ENCODE measurements around the gene ATG3. TPM values are rescaled to one million over a fixed set of nuclear protein-coding genes. Genes with fewer than 3 reads are reported as not detected.
A peak's percentile ranks its signal among the peaks of the same experiment; 100 is the strongest.
"Not testable (repeated sequence)": the region's sequence is repeated elsewhere in the genome, so short reads cannot be mapped to it uniquely, and the experiment has no call there.

Gene ATG3
- total RNA-seq, 2 experiments from 2014 or later: 74.6 to 76.2 TPM

DNA sequence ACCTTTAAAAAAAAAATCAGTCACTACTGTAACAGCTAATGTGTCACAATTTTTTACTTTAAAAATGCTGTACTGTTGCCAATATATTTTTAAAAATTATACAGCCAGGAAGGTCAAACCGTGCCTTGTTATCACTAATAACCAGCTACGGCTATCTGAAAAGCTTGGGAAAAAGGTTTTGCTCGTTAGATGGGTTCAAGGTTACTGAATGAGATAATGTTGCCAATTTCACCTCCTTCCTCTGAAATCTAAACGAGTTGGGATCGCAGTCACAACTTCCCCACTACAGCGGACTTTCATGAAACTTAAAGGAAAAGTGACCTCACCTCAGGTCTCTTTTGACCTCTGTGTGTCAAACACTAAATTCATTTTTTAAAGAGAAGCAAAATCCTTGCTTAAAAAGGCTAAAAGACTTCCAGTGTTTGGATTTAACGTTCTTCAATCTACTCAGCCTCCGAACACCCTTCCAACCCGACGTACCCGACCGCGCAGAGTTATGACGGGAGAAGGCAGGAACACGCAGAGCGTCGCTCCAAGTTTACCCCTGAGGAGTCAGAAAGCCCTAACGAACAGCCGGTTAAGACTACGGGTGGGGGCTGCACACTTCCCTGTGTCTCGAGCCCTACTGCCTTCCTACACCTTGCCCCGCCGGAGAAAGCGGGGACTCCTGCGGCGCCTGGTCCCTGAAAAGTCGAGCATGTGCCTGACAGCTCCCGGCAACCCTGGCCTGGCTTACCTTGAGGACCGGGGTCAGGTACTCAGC, 860 bp downstream of the ATG3 start:
- peak; percentile 37 for ATAC-seq
- H3K27ac Mint-ChIP-seq: peak overlapping the region; percentile 97
- ChIA-PET CTCF (interaction anchor here (0.8 to 1.0 kb wide), 5 partner anchors 40 to 449 kb away, joined by 3 read pairs; partner anchors contain the start of genes CD200 and SLC9C1), POLR2A (interaction anchor here (0.7 to 1.9 kb wide), 7 partner anchors 9 to 257 kb away, joined by 3 to 6 read pairs (median 3); no protein-coding TSS in a partner anchor)
- peak; percentile 87 for DNase-seq
- H3K36me3 Mint-ChIP-seq (ENCODE audit: low read depth): peaks cover 29% of the 10 kb centered on the region
- H3K4me1 Mint-ChIP-seq (ENCODE audit: low read depth): peaks cover 31% of the 10 kb centered on the region
- H3K4me3 Mint-ChIP-seq: peak overlapping the region; percentile 94
- H3K9me3 Mint-ChIP-seq (ENCODE audit: insufficient read depth): no peaks in the 10 kb centered on the region
- no peaks in the 10 kb centered on the region for H3K27me3 Mint-ChIP-seq (ENCODE audit: low read depth)

DNA sequence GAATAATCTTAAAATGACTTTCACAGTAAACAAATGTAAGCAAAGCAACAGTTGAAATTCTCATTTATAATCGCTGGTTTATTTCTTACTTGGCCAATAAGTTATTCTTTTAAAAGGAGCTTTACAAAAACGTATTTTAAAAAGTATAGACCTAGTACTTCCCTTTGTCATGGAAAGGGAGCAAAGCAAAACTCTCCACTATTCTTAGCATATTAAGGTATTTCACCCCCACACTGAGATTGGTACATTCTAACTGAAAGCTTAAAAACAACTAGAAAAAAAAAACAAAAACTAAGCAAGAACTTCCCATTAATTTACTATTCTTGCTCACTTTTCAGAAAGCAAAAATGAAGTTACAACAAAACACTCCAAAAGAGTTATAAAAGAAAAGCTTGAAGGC, 1.5 kb downstream of the ATG3 start:
- H3K27ac Mint-ChIP-seq: peak overlapping the region; percentile 97

DNA sequence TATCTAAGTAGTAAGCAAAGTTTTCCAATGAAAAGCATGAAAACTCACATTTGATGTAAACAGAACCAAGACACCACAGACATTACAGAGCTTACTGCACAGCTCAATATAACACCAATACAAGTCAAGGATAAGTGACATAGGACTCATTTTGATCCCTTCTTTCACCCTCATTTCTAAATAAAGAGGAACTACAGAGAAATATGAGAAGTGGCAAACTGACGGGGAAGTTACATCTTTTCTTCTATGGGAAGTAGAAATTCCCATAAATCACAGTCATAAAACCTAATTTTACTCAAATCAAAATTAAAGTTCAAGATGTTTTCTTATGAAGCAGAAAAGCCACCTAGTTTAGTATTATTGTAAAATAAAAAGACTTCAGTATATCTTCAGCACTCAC, 3.8 kb downstream of the ATG3 start:
- CTCF ChIA-PET: interaction anchor here (1.0 kb wide), 1 partner anchor 231 kb away, joined by 4 read pairs; no protein-coding TSS in a partner anchor
- no peaks in the 10 kb centered on the region for H3K9me3 Mint-ChIP-seq (ENCODE audit: insufficient read depth)
- POLR2A ChIA-PET: interaction anchor here (0.6 kb wide), 1 partner anchor 18 kb away, joined by 3 read pairs; no protein-coding TSS in a partner anchor
- H3K4me1 Mint-ChIP-seq (ENCODE audit: low read depth): peaks cover 42% of the 10 kb centered on the region
- no peak overlapping the region for H3K4me3 Mint-ChIP-seq
- ATAC-seq: no peak
- DNase-seq: no peak
- H3K27me3 Mint-ChIP-seq (ENCODE audit: low read depth): no peaks in the 10 kb centered on the region
- H3K27ac Mint-ChIP-seq: no peak overlapping the region
- H3K36me3 Mint-ChIP-seq (ENCODE audit: low read depth): peaks cover 36% of the 10 kb centered on the region

More for the DNA sequence above, 1.5 kb downstream of the ATG3 start:
- ChIA-PET CTCF (interaction anchor here (0.8 to 1.0 kb wide), 3 partner anchors 227 to 267 kb away, joined by 3 read pairs; partner anchors contain the start of genes CD200 and SLC9C1), POLR2A (interaction anchor here (0.8 kb wide), 1 partner anchor 257 kb away, joined by 3 read pairs; no protein-coding TSS in a partner anchor)
- peaks cover 37% of the 10 kb centered on the region for H3K4me1 Mint-ChIP-seq (ENCODE audit: low read depth)
- H3K27me3 Mint-ChIP-seq (ENCODE audit: low read depth): no peaks in the 10 kb centered on the region
- ATAC-seq (no peak), DNase-seq (no peak)
- no peaks in the 10 kb centered on the region for H3K9me3 Mint-ChIP-seq (ENCODE audit: insufficient read depth)
- peak overlapping the region; percentile 94 for H3K4me3 Mint-ChIP-seq
- H3K36me3 Mint-ChIP-seq (ENCODE audit: low read depth): peaks cover 30% of the 10 kb centered on the region

DNA sequence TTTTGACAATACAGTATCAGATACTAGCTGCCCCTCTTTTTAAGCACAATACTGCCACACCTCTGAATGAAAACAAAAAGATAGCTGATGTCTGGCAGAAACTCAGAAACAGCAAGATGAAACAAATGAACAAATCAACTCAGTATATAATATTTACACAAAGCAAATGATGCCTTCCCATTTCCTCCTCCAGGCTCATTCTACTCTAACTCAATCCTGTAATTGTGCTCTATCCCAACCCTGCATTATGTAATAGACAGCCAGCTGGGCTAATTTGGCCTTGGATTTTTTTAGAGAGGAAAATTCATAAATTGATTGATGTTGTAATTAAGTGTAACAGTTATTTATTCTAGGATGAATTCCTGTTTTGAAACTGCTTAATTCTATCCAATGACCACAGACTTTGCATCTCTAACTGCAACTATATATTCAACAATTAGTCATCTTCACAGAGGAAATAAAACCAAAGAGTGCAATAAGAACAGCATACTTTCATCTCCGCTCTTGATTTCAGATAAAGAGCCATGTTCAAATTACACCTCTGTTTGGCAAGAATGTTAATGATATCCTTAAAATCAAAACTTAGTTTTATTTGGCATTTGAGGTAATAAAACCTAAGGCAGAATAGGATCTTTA, 6.1 kb downstream of the ATG3 start:
- no peak overlapping the region for H3K4me3 Mint-ChIP-seq
- peak overlapping the region; percentile 3 for H3K27ac Mint-ChIP-seq
- H3K4me1 Mint-ChIP-seq (ENCODE audit: low read depth): peaks cover 39% of the 10 kb centered on the region
- H3K9me3 Mint-ChIP-seq (ENCODE audit: insufficient read depth): no peaks in the 10 kb centered on the region
- ChIA-PET POLR2A (no interaction called here), CTCF (interaction anchor here (0.9 kb wide), 2 partner anchors 11 to 12 kb away, joined by 3 to 4 read pairs; no protein-coding TSS in a partner anchor)
- ATAC-seq: no peak
- no peaks in the 10 kb centered on the region for H3K27me3 Mint-ChIP-seq (ENCODE audit: low read depth)
- DNase-seq: no peak
- peaks cover 42% of the 10 kb centered on the region for H3K36me3 Mint-ChIP-seq (ENCODE audit: low read depth)

DNA sequence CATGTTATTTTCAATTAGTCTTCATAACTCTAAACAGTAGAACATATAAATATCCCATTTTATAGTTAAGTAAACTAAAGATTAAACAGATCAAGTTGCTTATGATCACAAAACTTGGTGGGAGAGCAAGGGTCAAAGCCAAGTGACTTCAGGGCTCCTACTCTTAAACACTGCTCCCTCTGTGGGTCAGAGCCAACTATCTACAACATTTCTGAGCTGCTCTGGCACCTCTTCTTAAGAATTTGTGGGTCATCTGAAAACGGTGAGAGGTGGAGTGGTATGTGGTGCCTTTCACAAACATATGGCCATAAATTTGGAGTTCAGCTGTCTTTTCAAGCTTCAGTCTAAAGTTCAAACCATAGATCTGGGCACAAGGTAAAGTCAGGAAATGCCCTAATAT, 10.9 kb downstream of the ATG3 start:
- Mint-ChIP-seq H3K27ac (no peak overlapping the region), H3K4me3 (no peak overlapping the region), H3K27me3 (ENCODE audit: low read depth) (no peaks in the 10 kb centered on the region), H3K4me1 (ENCODE audit: low read depth) (peaks cover 16% of the 10 kb centered on the region), H3K36me3 (ENCODE audit: low read depth) (peaks cover 44% of the 10 kb centered on the region), H3K9me3 (ENCODE audit: insufficient read depth) (no peaks in the 10 kb centered on the region)
- POLR2A ChIA-PET: no interaction called here
- DNase-seq (no peak), ATAC-seq (no peak)
- CTCF ChIA-PET: interaction anchor here (1.1 kb wide), 1 partner anchor 11 kb away, joined by 3 read pairs; the partner anchor contains the start of genes ATG3 and SLC35A5

DNA sequence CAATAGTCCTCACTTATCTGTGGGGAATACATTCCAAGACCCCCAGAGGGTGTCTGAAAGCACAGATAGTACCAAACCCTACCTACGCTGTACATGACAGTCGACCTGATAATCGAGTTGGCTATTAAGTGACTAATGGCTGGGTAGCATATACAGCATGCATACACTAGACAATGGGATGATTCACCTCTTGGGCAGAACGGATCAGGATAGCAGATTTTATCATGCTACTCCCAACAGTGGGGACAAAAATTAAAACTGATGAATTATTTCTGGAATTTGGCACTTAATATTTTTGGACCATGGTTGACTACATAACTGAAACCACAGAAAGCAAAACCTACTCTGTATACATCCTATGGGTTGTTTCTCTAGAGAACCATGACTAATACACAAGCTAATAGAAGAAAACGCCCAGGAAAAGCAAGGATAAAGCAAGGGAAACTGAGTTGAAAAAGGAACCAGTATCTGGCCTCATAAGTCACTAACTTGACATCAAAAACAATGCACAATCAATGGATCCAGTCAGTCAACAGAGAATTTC, 15.5 kb downstream of the ATG3 start:
- no peak for DNase-seq
- Mint-ChIP-seq H3K4me1 (ENCODE audit: low read depth) (peaks cover 4% of the 10 kb centered on the region), H3K36me3 (ENCODE audit: low read depth) (peaks cover 45% of the 10 kb centered on the region), H3K4me3 (no peak overlapping the region), H3K27me3 (ENCODE audit: low read depth) (no peaks in the 10 kb centered on the region), H3K27ac (no peak overlapping the region), H3K9me3 (ENCODE audit: insufficient read depth) (no peaks in the 10 kb centered on the region)
- POLR2A ChIA-PET: no interaction called here
- CTCF ChIA-PET: interaction anchor here (0.9 to 1.5 kb wide), 2 partner anchors 12 to 253 kb away, joined by 4 read pairs; no protein-coding TSS in a partner anchor
- no peak for ATAC-seq

DNA sequence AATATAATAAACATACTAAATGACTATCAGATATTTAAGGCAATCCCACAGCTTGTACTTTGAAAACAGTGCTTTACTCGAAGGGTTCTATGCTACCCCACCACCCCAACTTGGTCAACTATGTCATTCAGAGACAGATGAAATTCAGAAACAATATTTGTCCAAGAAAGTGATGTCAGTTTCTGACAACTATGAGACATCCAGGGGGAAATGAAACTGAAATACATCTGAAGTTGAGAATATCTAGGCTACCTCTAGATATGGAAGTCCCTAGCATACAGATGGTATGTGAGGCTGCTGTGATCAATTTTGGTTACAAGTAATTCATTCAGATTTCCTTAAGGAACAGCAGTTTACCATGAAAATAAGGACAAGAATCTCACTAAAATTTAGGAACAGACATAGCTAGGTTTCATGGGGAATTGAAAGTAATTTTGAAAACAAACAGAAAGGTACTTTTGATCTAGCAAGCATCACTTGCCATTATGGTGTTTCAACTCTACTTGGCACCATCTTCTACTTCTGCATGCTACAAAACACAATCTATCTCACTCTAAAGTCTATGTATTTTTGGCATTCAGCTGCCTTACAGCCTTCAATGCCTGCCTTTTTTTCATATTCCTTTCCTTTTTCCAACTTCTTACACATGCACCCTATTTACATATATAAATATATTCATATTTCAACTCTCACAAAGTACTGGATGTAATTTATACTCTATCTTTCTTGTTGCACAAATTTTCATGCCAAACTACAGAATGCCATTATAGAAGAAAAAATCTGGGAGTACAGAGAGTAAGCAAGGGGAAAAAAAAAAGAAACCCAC, 21.7 kb downstream of the ATG3 start:
- H3K27me3 Mint-ChIP-seq (ENCODE audit: low read depth): no peaks in the 10 kb centered on the region
- ChIA-PET POLR2A (interaction anchor here (0.6 to 1.2 kb wide), 2 partner anchors 18 to 21 kb away, joined by 3 to 6 read pairs; partner anchors contain the start of genes ATG3 and SLC35A5), CTCF (no interaction called here)
- H3K36me3 Mint-ChIP-seq (ENCODE audit: low read depth): peaks cover 62% of the 10 kb centered on the region
- no peak overlapping the region for H3K4me3 Mint-ChIP-seq
- H3K27ac Mint-ChIP-seq: peak overlapping the region; percentile 27
- ATAC-seq: no peak
- DNase-seq: no peak
- H3K4me1 Mint-ChIP-seq (ENCODE audit: low read depth): peaks cover 14% of the 10 kb centered on the region
- H3K9me3 Mint-ChIP-seq (ENCODE audit: insufficient read depth): no peaks in the 10 kb centered on the region

DNA sequence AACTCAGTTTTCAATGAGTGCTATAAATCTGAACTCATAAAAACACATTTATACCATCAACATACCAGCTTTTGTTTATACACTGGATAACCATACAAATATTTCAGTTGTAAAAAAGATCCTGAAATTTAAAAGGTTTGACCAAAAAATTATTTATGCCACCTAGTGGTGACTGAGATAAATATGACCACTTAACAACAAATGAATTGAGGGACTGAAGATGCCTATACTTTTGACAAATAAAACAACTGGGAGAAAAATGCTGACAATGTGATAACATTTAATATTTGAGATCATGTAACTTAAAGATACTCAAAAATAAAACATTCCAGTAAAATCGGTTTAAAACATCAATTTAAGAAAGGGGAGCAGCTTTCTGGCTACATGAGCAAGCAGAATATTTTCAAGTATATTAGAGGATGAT, 30.4 kb downstream of the ATG3 start:
- no peaks in the 10 kb centered on the region for H3K9me3 Mint-ChIP-seq (ENCODE audit: insufficient read depth)
- ATAC-seq (no peak), DNase-seq (no peak)
- H3K27ac Mint-ChIP-seq: no peak overlapping the region
- ChIA-PET CTCF (interaction anchor here (0.6 to 1.4 kb wide), 11 partner anchors 11 to 420 kb away, joined by 3 to 11 read pairs (median 4); partner anchors contain the start of gene SLC9C1), POLR2A (no interaction called here)
- no peaks in the 10 kb centered on the region for H3K27me3 Mint-ChIP-seq (ENCODE audit: low read depth)
- no peak overlapping the region for H3K4me3 Mint-ChIP-seq
- H3K4me1 Mint-ChIP-seq (ENCODE audit: low read depth): no peaks in the 10 kb centered on the region
- peaks cover 46% of the 10 kb centered on the region for H3K36me3 Mint-ChIP-seq (ENCODE audit: low read depth)

DNA sequence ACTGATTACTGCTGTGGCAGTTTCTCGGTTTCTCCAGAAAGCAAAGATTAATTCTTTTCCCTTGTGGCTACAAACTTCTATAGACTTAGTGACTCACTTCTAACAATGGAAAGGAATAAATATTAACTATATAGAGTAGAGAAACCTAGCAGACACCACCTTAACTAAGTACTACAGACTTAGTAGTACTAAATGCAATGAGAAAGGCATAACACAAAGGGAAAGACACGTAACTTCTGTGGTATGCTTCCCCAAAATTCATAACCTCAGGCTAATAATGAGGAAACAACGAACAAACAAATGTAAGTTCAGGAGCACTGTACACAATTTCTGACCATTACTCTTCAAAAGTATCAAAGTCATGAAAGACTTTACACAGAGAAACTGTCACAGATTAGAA, 31.2 kb downstream of the ATG3 start:
- ATAC-seq: no peak

DNA sequence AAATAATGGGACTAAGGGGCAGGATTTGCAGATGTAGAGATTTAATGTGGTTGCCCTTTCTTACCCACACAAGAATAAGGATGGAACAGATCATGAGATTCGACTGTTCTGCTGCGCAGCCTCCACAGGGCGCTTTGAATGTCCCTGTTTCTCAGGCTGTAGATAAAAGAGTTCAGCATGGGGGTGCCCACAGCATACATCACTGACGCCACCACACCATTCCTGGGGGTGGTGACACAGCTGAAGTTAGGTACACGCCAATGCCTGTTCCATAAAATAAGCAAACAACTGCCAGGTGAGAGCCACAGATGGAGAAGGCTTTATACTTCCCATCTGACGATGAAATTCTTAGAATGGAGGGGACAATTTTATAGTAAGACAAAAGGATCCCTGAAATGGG, 37.6 kb downstream of the ATG3 start:
- H3K9me3 Mint-ChIP-seq (ENCODE audit: insufficient read depth); ATAC-seq; H3K27ac Mint-ChIP-seq; DNase-seq; H3K27me3 Mint-ChIP-seq (ENCODE audit: low read depth); POLR2A ChIA-PET; CTCF ChIA-PET; H3K4me1 Mint-ChIP-seq (ENCODE audit: low read depth); H3K4me3 Mint-ChIP-seq: not testable (repeated sequence)
- peaks cover 10% of the 10 kb centered on the region for H3K36me3 Mint-ChIP-seq (ENCODE audit: low read depth)

More for the DNA sequence above, 31.2 kb downstream of the ATG3 start:
- H3K27me3 Mint-ChIP-seq (ENCODE audit: low read depth): no peaks in the 10 kb centered on the region
- no peak overlapping the region for H3K27ac Mint-ChIP-seq
- ChIA-PET POLR2A (no interaction called here), CTCF (interaction anchor here (0.6 to 1.4 kb wide), 11 partner anchors 10 to 419 kb away, joined by 3 to 11 read pairs (median 4); partner anchors contain the start of gene SLC9C1)
- H3K9me3 Mint-ChIP-seq (ENCODE audit: insufficient read depth): no peaks in the 10 kb centered on the region
- H3K36me3 Mint-ChIP-seq (ENCODE audit: low read depth): peaks cover 41% of the 10 kb centered on the region
- DNase-seq: no peak
- H3K4me1 Mint-ChIP-seq (ENCODE audit: low read depth): no peaks in the 10 kb centered on the region
- H3K4me3 Mint-ChIP-seq: no peak overlapping the region

Data from activated CD8-positive, alpha-beta T cell treated with anti-CD3 and anti-CD28 coated beads, Interleukin-2, amount 10 ng/mL, durations not matched to agents 7 days and 5 days (primary cell).